ENCODE results near the gene AVPI1. TPM values are rescaled to one million over a fixed set of nuclear protein-coding genes. Genes with fewer than 3 reads are reported as not detected.

The AVPI1 gene, protein sequence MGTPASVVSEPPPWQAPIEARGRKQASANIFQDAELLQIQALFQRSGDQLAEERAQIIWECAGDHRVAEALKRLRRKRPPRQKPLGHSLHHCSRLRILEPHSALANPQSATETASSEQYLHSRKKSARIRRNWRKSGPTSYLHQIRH
- total RNA-seq (2022; extraction: Qiagen RNA extraction; ENCODE audit: low read depth): 86.3 to 139 TPM (median 117 TPM) in 5 replicates

DNA sequence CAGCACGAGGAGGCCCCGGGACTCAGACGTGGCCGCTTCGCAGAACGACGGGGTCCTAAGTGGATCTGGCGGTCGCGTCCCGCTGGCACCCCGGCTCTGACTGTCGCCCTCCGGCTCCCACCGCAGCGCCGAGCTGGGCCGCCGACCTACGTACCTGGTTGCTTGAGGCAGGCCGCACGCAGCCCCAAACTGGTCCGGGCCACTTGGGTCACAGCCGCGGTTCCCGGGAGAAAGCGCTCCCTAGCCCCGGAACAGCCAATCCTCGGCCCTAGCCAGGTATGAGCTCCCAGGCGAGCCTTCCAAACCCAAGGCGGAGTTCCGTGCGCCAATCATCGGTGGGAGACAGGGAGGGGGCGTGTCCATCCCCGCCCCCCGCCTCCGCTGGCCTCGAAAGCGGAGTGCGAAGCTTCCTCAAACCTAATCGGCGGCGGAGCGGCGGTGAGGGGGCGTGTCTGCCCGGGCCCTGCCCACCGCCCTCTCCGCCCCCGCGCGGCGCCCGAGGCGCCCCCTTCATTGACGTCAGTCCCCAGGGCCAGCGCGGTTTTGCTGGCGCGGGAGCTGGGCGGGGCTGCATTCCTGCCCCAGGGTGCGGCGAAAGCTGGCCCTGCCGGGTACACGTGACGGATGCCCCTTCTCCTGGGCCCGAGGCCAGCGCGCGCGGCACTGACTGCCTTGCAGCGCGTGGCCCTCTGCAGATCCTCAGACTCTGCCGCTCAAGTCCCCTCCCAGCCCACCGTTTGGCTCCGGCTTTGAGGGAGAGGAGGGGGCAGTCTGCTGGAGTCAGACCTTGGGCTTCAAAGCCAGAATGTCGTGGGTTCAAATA is at the start of gene AVPI1:
Gene AVPI1 (minus strand): TSS at position 280 of the 823 bp plus-strand sequence. CDS start 7,336 bp downstream, outside the sequence.

DNA sequence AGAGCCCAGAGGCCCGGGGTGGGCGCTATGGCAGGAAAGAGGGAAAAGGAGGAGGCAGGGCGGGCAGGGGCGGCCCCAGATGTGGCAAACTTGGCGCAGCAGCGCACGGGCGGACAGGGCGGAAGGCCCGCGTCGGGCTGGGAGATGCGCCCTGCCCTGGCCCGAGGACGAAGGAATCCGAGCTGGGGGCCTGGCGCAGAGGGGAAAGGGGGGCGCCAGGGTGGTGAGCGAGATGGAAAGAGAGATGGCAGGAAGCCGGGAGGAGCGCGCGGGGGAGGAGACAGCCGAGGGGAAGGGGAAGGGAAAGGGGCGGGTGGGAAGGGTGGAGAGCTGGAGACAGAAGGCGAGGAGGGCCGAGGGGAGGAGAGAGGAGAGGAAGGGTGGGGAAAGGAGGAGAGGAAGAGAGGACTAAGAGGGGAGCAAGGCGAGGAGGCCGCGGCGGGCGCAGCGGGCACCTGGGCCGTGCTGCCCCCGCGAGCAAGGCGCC is 26.3 kb upstream of the AVPI1 start, which contains the start of gene MARVELD1:
Gene MARVELD1 (plus strand): TSS at position 392 of the 487 bp plus-strand sequence. CDS start 147 bp downstream, outside the sequence.

DNA sequence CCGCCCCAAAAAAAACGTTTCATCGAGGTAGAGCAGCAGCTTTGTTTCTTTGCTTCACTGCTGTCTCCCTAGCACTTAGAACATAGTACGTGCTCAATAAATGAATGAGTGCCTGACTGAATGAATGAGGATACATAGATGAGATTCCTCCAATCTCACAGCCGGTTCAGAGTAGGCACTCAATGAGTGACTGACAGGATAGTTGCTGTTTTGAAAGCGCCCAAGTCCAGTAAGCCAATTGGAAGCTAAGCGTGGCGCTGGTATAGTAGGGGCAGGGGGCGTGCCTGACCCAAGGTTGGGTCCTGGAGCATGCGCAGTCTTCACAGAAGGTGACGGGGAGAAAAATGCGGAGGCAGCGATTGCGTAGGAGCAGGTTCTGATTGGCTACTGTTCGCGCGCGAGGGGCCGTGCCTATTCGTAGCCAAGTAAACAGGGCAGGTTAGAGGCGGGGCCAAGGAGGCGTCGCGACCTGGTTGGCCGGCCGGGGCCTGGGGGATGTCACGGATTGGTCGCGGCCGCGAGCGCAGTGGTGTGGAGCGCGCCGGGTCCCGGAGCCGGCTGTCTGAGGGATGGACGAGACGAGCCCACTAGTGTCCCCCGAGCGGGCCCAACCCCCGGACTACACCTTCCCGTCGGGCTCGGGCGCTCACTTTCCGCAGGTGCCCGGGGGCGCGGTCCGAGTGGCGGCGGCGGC is 46.7 kb downstream of the AVPI1 start, which contains the start of gene PI4K2A:
Gene PI4K2A (plus strand): TSS at position 498 of the 694 bp plus-strand sequence. CDS start 72 bp downstream, at position 570.

DNA sequence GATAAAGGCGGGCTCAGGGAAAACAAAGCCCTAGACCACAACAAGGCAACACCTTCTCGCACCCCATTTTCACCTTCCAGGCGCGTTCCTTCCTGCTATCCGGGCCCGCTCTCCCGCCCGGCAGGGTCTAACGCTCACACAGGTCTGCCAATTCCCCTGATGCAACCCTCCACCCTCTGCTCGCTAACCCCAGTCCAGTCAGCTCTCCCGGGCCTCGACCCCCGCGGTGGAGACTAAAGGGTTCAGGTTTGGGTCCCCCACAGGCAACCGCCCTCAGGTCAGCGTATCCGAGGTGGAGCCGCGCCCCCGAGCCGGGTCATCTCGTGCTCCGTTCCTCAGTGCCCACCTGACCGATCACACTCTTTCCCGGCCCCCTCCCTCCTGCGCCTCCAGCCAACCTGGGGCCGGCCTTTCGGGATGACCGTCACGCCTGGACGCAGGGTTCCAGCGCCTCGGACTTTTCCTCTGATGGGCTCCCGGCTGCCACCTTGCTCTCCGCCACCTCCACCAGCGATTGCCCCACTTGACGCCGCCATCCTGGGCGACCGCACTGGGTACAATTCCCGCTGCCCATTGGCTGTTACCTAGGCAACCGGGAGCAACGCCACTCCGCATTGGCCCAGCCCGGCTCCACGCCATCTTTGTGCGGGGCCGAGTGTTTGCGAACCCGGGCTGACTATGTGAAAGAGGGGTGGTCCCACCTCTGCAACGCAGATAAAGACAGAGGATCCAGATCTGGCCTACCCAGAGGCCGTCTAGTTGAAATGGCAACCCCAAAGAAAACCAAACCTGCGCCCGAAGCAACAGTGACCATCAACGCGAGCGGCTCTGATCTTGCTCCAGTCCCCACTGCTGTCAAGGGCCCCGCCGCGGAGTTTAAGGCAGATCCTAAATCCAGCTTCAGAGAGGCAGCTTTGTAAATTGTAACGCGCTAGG is 53.8 kb downstream of the AVPI1 start, which contains the start of gene MORN4:
Gene MORN4 (minus strand): TSS at position 552 of the 936 bp plus-strand sequence. CDS start 13,847 bp downstream, outside the sequence.

Other genes starting within 250 kb of the AVPI1 start
- gene EXOSC1, start 241.2 kb downstream of the AVPI1 start, total RNA-seq (2022; extraction: Qiagen RNA extraction; ENCODE audit: low read depth): 54.2 to 61.9 TPM (median 54.7 TPM) in 5 replicates
- gene ZDHHC16, start 241.1 kb downstream of the AVPI1 start, total RNA-seq (2022; extraction: Qiagen RNA extraction; ENCODE audit: low read depth): 42.5 to 52.2 TPM (median 50.0 TPM) in 5 replicates
- 40.1 to 48.4 TPM (median 45.7 TPM) in 5 replicates for gene MMS19, start 188.8 kb downstream of the AVPI1 start, total RNA-seq (2022; extraction: Qiagen RNA extraction; ENCODE audit: low read depth)
- gene UBTD1, start 188.3 kb downstream of the AVPI1 start, total RNA-seq (2022; extraction: Qiagen RNA extraction; ENCODE audit: low read depth): 16.5 to 19.5 TPM (median 18.7 TPM) in 5 replicates
- 4.2 to 6.9 TPM (median 4.9 TPM) in 5 replicates for gene ANKRD2, start 114.5 kb downstream of the AVPI1 start, total RNA-seq (2022; extraction: Qiagen RNA extraction; ENCODE audit: low read depth)
- gene HOGA1, start 102.9 kb downstream of the AVPI1 start, total RNA-seq (2022; extraction: Qiagen RNA extraction; ENCODE audit: low read depth): 1.2 to 2.0 TPM (median 1.7 TPM) in 5 replicates
- gene C10orf62, start 97.5 kb downstream of the AVPI1 start, total RNA-seq (2022; extraction: Qiagen RNA extraction; ENCODE audit: low read depth): 0.11 TPM in 1 of 5 replicates, not detected in the others
- 6.7 to 8.4 TPM (median 7.9 TPM) in 5 replicates for gene MORN4, start 53.7 kb downstream of the AVPI1 start, total RNA-seq (2022; extraction: Qiagen RNA extraction; ENCODE audit: low read depth)
- 20.2 to 23.4 TPM (median 22.6 TPM) in 5 replicates for gene PI4K2A, start 46.6 kb downstream of the AVPI1 start, total RNA-seq (2022; extraction: Qiagen RNA extraction; ENCODE audit: low read depth)
- gene MARVELD1, start 26.5 kb upstream of the AVPI1 start, total RNA-seq (2022; extraction: Qiagen RNA extraction; ENCODE audit: low read depth): 43.7 to 55.5 TPM (median 52.8 TPM) in 5 replicates
- gene ZFYVE27, start 49.9 kb upstream of the AVPI1 start, total RNA-seq (2022; extraction: Qiagen RNA extraction; ENCODE audit: low read depth): 19.6 to 26.0 TPM (median 24.9 TPM) in 5 replicates
- 1.8 to 2.5 TPM (median 2.1 TPM) in 5 replicates for gene SFRP5, start 84.8 kb upstream of the AVPI1 start, total RNA-seq (2022; extraction: Qiagen RNA extraction; ENCODE audit: low read depth)
- gene GOLGA7B, start 162.6 kb upstream of the AVPI1 start, total RNA-seq (2022; extraction: Qiagen RNA extraction; ENCODE audit: low read depth): 3.1 to 4.7 TPM (median 4.1 TPM) in 5 replicates